Measurements from ENCODE around the gene VEZT.

The VEZT gene

GRCh38 chr12:95271465-95271864 is 53.9 kb downstream of the VEZT start (continued):
- no peak for TF ChIP-seq PATZ1 (CRISPR knock-in tag; IDR thresholded peaks at IDR 0.05; ENCODE audit: borderline replicate concordance)
- no peak for TF ChIP-seq ISL1 (CRISPR knock-in tag; IDR thresholded peaks at IDR 0.05)
- no peak for TF ChIP-seq ZFP3 (CRISPR knock-in tag; IDR thresholded peaks at IDR 0.05)
- no peak for TF ChIP-seq ZFP30 (CRISPR knock-in tag; IDR thresholded peaks at IDR 0.05)
- TF ChIP-seq GLIS3 (CRISPR knock-in tag; IDR thresholded peaks at IDR 0.05) = no peak

GRCh38 chr12:95277139-95277538 is 59.5 kb downstream of the VEZT start:
- TF ChIP-seq POU6F1 (CRISPR knock-in tag; IDR thresholded peaks at IDR 0.05; ENCODE audit: borderline replicate concordance, low read depth) = no peak
- no peak for TF ChIP-seq CSDC2 (CRISPR knock-in tag; IDR thresholded peaks at IDR 0.05)
- TF ChIP-seq RARB (CRISPR knock-in tag; IDR thresholded peaks at IDR 0.05) = no peak
- no peak for TF ChIP-seq ZNF565 (CRISPR knock-in tag; conservative IDR thresholded peaks at IDR 0.05; ENCODE audit: low read depth)
- no peak for TF ChIP-seq PATZ1 (CRISPR knock-in tag; IDR thresholded peaks at IDR 0.05; ENCODE audit: borderline replicate concordance)
- TF ChIP-seq ESRRG (CRISPR knock-in tag; IDR thresholded peaks at IDR 0.05) = no peak
- no peak for TF ChIP-seq ZFP3 (CRISPR knock-in tag; IDR thresholded peaks at IDR 0.05)
- no peak for TF ChIP-seq ZNF8 (CRISPR knock-in tag; IDR thresholded peaks at IDR 0.05)
- no peak for TF ChIP-seq ZFP30 (CRISPR knock-in tag; IDR thresholded peaks at IDR 0.05)
- TF ChIP-seq TOX (CRISPR knock-in tag; IDR thresholded peaks at IDR 0.05; ENCODE audit: borderline replicate concordance) = no peak
- no peak for TF ChIP-seq CREB5 (CRISPR knock-in tag; IDR thresholded peaks at IDR 0.05; ENCODE audit: low read depth)
- TF ChIP-seq OSR1 (CRISPR knock-in tag; IDR thresholded peaks at IDR 0.05) = no peak
- no peak for TF ChIP-seq TSHZ2 (CRISPR knock-in tag; IDR thresholded peaks at IDR 0.05)
- no peak for TF ChIP-seq CSRNP3 (CRISPR knock-in tag; IDR thresholded peaks at IDR 0.05)
- no peak for TF ChIP-seq ISL1 (CRISPR knock-in tag; IDR thresholded peaks at IDR 0.05)
- no peak for TF ChIP-seq GLIS3 (CRISPR knock-in tag; IDR thresholded peaks at IDR 0.05)
- ATAC-seq = peak; percentile 88

GRCh38 chr12:95279856-95280255 is 62.2 kb downstream of the VEZT start:
- TF ChIP-seq SNAI2 (CRISPR knock-in tag; IDR thresholded peaks at IDR 0.05) = no peak
- TF ChIP-seq ISL1 (CRISPR knock-in tag; IDR thresholded peaks at IDR 0.05) = no peak
- TF ChIP-seq CSDC2 (CRISPR knock-in tag; IDR thresholded peaks at IDR 0.05) = no peak
- no peak for TF ChIP-seq ZFP3 (CRISPR knock-in tag; IDR thresholded peaks at IDR 0.05)
- TF ChIP-seq ZNF70 (CRISPR knock-in tag; IDR thresholded peaks at IDR 0.05) = no peak
- TF ChIP-seq CREB5 (CRISPR knock-in tag; IDR thresholded peaks at IDR 0.05; ENCODE audit: low read depth) = no peak
- TF ChIP-seq CSRNP3 (CRISPR knock-in tag; IDR thresholded peaks at IDR 0.05) = no peak
- no peak for TF ChIP-seq ESRRG (CRISPR knock-in tag; IDR thresholded peaks at IDR 0.05)
- no peak for TF ChIP-seq ZFP30 (CRISPR knock-in tag; IDR thresholded peaks at IDR 0.05)
- no peak for TF ChIP-seq ZNF565 (CRISPR knock-in tag; conservative IDR thresholded peaks at IDR 0.05; ENCODE audit: low read depth)
- TF ChIP-seq GLIS3 (CRISPR knock-in tag; IDR thresholded peaks at IDR 0.05) = no peak
- no peak for ATAC-seq

All from SK-N-SH treated with all-trans-retinoic acid at 6 μM for 48 hours (cell line).